GM12892 (cell line): ENCODE data around the gene TUBB4A.
A peak's percentile ranks its signal among the peaks of the same experiment; 100 is the strongest.

Experiments
- DNase-seq: peaks from one replicate; pipeline ENCODE4 v3.0.0; 2011; ENCODE audit not compliant: insufficient read length
- FAIRE-seq: peaks from 2 replicates; lab custom pipeline; 2011; peaks lifted over from hg19 to GRCh38; lab: Jason Lieb, UNC
- POLR2A ChIP-seq: IDR thresholded peaks from 2 replicates; pipeline ENCODE4 v1.6.1; 2011; ENCODE audit warnings: low read depth, low read length, control low read depth
- POLR2AphosphoS5 ChIP-seq: IDR thresholded peaks from 2 replicates; pipeline ENCODE4 v1.6.1; 2011; ENCODE audit warnings: low read depth, low read length, control low read depth
- TAF1 ChIP-seq: IDR thresholded peaks from 2 replicates; pipeline ENCODE4 v1.6.1; 2011; ENCODE audit warnings: low read depth, mild to moderate bottlenecking, control low read depth, low read length, borderline replicate concordance

Gene TUBB4A

DNA sequence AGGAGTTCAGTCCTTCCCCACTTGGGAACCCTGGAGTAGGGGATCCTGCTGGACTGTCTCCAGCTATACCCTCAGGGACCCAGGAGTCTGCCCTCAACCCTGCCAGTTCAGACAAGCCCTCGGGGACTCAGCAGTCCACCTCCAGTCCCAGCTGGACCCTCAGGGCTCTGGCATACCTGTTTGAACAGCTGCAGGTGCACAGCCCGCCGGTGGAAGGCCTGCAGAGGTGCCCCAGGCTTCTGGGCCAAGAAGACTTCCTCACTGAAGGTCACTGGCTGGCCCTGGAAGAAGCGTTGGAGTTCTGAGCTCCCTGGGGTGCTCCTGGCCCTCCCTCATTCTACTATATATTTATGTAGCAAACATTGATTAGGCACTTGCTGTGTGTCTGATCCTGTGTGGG is 29.4 kb downstream of the TUBB4A start:
- TF ChIP-seq POLR2A (no peak), POLR2AphosphoS5 (no peak), TAF1 (no peak)
- FAIRE-seq (no peak), DNase-seq (no peak)

- DNase-seq = no peak
- no peak for FAIRE-seq
- no peak for TF ChIP-seq POLR2AphosphoS5
These were observed 31.0 kb downstream of the TUBB4A start for GRCh38 chr19:6471076-6471475.

DNA sequence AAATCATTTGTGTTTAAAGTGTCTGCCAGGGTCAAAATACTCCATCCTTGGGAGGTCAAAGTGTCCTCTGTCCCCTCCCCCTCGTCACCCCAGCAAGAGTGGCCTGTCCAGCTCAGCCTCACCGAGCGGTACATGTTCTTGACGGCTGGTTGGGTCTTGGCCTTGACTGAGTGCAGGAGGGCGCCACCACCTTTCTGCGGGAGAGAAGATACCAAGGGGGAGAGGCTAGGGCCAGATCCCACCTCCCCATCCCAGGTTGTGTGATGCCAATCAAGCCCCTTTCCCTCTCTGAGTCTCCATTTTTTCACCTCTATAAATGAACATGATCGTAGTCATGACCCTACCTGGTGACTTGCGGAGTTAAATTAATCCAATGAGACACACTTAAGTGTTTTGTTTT is 31.9 kb downstream of the TUBB4A start:
- no peak for TF ChIP-seq POLR2A
- no peak for TF ChIP-seq TAF1
- TF ChIP-seq POLR2AphosphoS5 = no peak
- DNase-seq = no peak
- FAIRE-seq = no peak

- no peak for DNase-seq
- no peak for TF ChIP-seq POLR2AphosphoS5
- TF ChIP-seq POLR2A = no peak
- TF ChIP-seq TAF1 = no peak
- FAIRE-seq = no peak
These were observed 34.7 kb downstream of the TUBB4A start for GRCh38 chr19:6467384-6467783.

DNA sequence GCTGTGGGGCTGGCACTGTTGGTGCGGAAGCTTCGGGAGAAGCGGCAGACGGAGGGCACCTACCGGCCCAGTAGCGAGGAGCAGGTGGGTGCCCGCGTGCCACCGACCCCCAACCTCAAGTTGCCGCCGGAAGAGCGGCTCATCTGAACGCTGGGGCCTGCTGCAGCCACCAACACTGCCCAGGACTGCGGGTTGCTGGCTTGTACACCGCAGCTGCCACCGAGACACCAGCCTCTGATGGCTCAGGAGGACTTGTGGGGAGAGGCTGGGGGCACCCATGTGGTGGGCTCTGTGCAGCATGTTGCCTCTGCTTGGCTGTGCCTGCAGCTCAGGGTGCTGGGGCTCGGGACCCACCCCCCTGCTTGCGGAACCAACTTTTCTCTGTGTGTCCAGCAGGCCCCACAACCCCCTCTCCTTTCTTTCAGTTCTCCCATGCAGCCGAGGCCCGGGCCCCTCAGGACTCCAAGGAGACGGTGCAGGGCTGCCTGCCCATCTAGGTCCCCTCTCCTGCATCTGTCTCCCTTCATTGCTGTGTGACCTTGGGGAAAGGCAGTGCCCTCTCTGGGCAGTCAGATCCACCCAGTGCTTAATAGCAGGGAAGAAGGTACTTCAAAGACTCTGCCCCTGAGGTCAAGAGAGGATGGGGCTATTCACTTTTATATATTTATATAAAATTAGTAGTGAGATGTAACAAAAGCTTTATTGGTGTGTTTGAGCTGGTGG is 35.4 kb downstream of the TUBB4A start:
- TF ChIP-seq TAF1 (no peak), POLR2A (peak; percentile 26; the same call in 1 of the 2 replicates), POLR2AphosphoS5 (peak; percentile 34; the same call in 1 of the 2 replicates)
- FAIRE-seq (no peak), DNase-seq (no peak)

DNA sequence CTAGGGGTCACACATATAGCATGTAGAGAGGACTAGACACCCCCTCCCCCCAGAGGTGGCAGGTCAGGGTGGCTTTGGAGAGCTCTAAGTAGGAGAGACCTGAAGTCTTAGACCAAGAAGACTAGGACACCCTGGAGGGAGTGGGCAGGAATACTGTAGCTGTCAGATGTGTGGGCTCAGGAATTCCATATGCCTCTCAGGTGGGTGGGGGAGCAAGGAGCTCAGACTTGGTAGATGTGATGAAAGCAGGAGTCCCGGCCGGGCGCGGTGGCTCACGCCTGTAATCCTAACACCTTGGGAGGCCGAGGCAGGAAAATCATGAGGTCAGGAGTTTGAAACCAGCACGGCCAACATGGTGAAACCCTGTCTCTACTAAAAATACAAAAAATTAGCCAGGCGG is 36.4 kb downstream of the TUBB4A start:
- TF ChIP-seq TAF1 (no peak), POLR2AphosphoS5 (no peak), POLR2A (no peak)
- DNase-seq = no peak
- FAIRE-seq = no peak

- no peak for FAIRE-seq
- TF ChIP-seq POLR2A (no peak), TAF1 (no peak), POLR2AphosphoS5 (no peak)
These were observed 37.1 kb downstream of the TUBB4A start for GRCh38 chr19:6465006-6465405.

DNA sequence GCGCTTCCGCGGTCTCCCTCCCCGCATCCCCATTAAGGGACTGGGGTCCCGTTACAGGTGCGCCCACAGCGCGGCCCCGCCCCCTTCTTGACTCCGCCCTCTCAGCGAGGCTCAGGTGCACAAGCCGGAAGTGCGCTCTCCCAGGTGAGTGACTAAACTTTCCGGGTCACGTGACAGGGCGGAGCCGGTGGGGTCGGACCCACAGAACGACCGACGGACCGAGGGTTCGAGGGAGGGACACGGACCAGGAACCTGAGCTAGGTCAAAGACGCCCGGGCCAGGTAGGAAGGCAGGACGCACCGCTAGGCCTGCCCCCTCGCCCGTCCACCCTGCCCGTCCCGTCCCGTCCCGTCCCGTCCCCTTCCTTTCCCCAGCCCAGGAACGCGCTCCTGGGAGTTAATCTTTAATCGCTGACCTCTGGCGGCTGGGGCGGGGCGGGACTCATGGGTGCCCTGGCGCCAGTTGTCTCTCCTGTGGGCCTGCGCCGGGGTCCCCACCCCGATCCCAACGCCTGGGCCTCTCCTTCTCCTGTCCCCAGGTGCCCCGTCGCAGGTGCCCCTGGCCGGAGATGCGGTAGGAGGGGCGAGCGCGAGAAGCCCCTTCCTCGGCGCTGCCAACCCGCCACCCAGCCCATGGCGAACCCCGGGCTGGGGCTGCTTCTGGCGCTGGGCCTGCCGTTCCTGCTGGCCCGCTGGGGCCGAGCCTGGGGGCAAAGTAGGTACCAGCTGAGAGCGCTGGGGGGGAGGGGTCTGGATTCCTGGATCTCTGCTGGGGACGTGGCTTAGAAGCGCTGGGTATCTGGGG is 37.8 kb downstream of the TUBB4A start, which contains the start of gene CRB3:
Gene CRB3, plus strand, starts transcription at position 202 of the 804 bp plus-strand sequence. Its CDS starts 431 bp downstream, at position 633.
- TF ChIP-seq POLR2AphosphoS5 = no peak
- no peak for TF ChIP-seq TAF1
- TF ChIP-seq POLR2A = no peak
- no peak for DNase-seq
- no peak for FAIRE-seq

More at GRCh38 chr19:6465006-6465405, 37.1 kb downstream of the TUBB4A start:
- DNase-seq = no peak

DNA sequence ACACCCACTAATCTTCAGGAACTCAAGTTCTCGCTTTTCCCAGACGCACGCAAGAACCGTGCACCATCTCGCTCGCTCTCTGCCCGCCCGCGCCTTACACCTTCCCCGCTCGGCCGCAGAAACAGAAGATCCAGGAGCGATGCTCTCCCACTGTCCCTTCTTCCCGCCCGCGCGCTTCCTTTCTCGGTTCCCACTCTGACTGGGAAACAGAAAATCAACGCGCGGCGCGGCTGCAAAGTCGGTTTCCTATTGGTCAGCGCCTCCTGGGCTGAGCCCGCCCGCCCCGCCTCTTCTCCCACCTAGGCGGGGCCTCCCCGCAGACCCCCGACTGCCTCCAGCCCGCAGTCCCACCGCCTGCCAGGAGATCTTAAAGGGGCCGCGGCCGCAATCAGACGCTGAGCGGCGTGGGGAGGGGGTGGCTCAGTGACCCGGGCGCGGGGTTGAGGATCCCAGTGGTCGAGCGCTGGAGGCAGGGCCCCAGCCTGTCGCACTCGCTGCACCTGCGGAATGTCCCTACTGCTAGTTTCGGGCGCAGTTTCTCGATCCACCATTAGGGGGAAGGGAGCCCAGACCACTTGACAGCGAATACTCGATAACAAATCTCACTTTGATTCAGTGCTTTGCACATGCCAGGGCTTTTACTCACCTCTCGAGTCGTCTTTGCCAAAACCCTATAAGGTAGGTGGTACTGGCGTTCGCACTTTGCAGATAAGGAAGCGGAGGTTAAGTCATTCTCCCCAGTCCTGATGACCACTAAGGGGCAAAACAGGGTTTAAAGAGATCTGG is 41.8 kb downstream of the TUBB4A start:
- peak; percentile 64; the same call in 1 of the 2 replicates for TF ChIP-seq POLR2A
- no peak for TF ChIP-seq TAF1
- TF ChIP-seq POLR2AphosphoS5 = no peak
- peak; percentile 93 for DNase-seq
- FAIRE-seq = peak; percentile 99

DNA sequence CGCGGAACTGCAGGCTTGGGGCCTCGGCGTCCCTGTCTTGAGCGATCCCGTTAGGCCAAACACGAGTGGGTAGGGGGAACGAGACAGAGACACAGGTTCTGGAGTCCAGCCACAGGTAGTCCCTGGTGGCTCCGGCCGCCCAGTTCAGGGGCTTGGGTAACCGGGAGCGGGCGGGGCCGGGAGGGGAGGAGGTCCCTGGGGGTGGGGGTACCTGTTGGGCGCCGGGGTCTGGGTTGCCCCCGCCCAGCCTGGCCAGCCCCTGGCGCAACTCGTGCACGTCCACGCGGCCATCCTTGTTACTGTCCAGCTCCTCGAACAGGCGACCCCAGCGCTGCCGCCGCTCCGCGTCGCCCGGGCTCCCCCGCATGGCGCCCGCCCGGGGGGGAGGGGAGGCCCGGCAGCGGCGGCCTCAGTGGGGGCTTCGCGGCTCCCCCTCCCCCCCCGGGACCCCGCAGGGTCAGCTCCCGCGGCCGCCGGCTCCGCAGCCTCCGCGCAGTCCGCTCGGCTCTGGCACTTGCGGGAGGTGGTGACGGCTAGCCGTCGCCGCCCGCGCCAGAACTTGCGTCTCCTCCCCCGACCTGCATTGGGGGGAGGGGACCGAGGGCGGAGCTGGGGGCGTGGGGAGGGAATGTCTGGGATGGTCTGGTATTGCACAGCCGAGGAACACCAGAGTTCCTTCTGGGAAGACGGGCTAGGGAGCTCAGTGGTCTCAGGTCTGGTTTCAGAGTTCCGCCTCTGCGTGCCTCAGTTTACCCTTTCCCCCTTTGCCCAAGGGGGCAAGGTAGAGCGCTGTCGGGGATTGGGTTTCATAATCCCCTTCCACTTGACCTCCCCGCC is 42.6 kb downstream of the TUBB4A start, which contains the start of gene SLC25A23:
Gene SLC25A23, minus strand, starts transcription at position 531 of the 837 bp plus-strand sequence. Its CDS starts 164 bp downstream, at position 367.
- FAIRE-seq = no peak
- TF ChIP-seq POLR2A (no peak), POLR2AphosphoS5 (no peak), TAF1 (no peak)
- DNase-seq = peak; percentile 86
